Measurements from ENCODE around the gene MED12L. TPM values are rescaled to one million over a fixed set of nuclear protein-coding genes. Genes with fewer than 3 reads are reported as not detected.

The MED12L gene
- total and polyA plus RNA-seq, 9 of the 15 experiments (the other 6 are each of a cell fraction or from before 2014, with no cell fraction given) = not detected

DNA sequence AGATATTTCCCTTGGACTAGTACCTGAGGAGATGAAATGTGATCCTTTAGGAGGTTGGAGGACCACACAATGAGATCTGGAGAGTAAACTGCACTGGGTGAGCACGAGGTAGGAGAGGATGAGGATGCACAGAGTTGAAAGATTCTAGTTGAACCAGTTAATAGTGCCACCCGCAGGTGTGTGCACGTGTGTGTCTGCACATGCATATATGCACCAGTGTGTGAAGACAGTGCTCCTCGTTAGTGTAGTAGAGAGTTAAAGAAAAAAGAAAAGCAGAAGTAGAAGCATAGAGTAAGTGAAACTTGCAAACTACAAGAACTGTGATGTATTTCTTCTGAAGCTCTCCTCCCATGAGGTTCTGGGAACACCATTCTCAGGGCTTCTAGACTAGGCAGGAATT is 8.4 kb downstream of the MED12L start:
- Histone ChIP-seq H3K9me1 (ENCODE audit: control insufficient read depth, insufficient read depth, low read length) (no peaks in the 10 kb centered on the region), H2AFZ (ENCODE audit: low read depth, low read length) (no peak overlapping the region), H3K9me3 (replicated peaks; ENCODE audit: control insufficient read depth, insufficient read depth, low read depth, low read length) (no peaks in the 10 kb centered on the region), H4K20me1 (replicated peaks; ENCODE audit: control insufficient read depth, insufficient read depth, low read length) (no peaks in the 10 kb centered on the region), H3K36me3 (ENCODE audit: control insufficient read depth, insufficient read depth, low read length) (no peaks in the 10 kb centered on the region), H3K9ac (ENCODE audit: insufficient read depth in 1 of 2, low read depth in 2 of 2, low read length in 2 of 2) (no peak overlapping the region), H3K4me1 (replicated peaks in 1 of 2; ENCODE audit: control insufficient read depth in 2 of 2, insufficient read depth in 2 of 2, low read length in 2 of 2) (no peaks in the 10 kb centered on the region), H3K27ac (ENCODE audit: extremely low read depth, low read depth, low read length) (no peak overlapping the region), H3K27me3 (ENCODE audit: control insufficient read depth in 2 of 2, insufficient read depth in 2 of 2, low read length in 2 of 2) (peaks cover 0 to 17% of the 10 kb centered on the region in 2 experiments; a peak in 3 of 5 replicates), H3K4me2 (ENCODE audit: insufficient read depth, low read length) (no peak overlapping the region), H3K4me3 (no peak overlapping the region), H3K79me2 (ENCODE audit: control insufficient read depth, insufficient read depth, low read length) (no peaks in the 10 kb centered on the region)
- DNase-seq (ENCODE audit: extremely low read depth in 1 of 4, low spot score in 3 of 4) (no peak), ATAC-seq (no peak), FAIRE-seq (no peak)
- WGBS (ENCODE audit: insufficient coverage, low coverage, missing lambda C conversion rate) = 0% methylated on average over 4 of the region's 4 CpGs
- in situ Hi-C loops (cut with MboI) = no loop called here
- CTCF ChIA-PET (ENCODE audit: low intra/inter-chr PET ratio) = no interaction called here
- POLR2A ChIA-PET = interaction anchor here (3.5 kb wide), 1 partner anchor 9 kb away, joined by 18 read pairs; no protein-coding TSS in a partner anchor
- no TSS peak for BruUV-seq (replicated peaks)
- intact Hi-C loops (cut with micrococcal nuclease) = no loop called here
- no peak for TF ChIP-seq FOXM1 (IDR thresholded peaks at IDR 0.05; ENCODE audit: low read depth)
- no peak for TF ChIP-seq FOXM1 (CRISPR knock-in tag; IDR thresholded peaks at IDR 0.05; ENCODE audit: low read depth)
- no peak for TF ChIP-seq JUND (IDR thresholded peaks at IDR 0.05; ENCODE audit: borderline replicate concordance, low read depth, low read length)
- no peak for TF ChIP-seq JUND (tag; IDR thresholded peaks at IDR 0.05; ENCODE audit: borderline replicate concordance, low read depth, low read length)
- no peak for TF ChIP-seq CBFA2T2 (conservative IDR thresholded peaks at IDR 0.05)
- no peak for TF ChIP-seq NFXL1 (CRISPR knock-in tag; IDR thresholded peaks at IDR 0.05)
- no peak for TF ChIP-seq HDAC8 (tag; IDR thresholded peaks at IDR 0.05)
- TF ChIP-seq E2F3 (CRISPR knock-in tag; IDR thresholded peaks at IDR 0.05) = no peak
- TF ChIP-seq, protein P1, sequence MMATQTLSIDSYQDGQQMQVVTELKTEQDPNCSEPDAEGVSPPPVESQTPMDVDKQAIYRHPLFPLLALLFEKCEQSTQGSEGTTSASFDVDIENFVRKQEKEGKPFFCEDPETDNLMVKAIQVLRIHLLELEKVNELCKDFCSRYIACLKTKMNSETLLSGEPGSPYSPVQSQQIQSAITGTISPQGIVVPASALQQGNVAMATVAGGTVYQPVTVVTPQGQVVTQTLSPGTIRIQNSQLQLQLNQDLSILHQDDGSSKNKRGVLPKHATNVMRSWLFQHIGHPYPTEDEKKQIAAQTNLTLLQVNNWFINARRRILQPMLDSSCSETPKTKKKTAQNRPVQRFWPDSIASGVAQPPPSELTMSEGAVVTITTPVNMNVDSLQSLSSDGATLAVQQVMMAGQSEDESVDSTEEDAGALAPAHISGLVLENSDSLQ (IDR thresholded peaks at IDR 0.05) = no peak
- TF ChIP-seq, protein P2, sequence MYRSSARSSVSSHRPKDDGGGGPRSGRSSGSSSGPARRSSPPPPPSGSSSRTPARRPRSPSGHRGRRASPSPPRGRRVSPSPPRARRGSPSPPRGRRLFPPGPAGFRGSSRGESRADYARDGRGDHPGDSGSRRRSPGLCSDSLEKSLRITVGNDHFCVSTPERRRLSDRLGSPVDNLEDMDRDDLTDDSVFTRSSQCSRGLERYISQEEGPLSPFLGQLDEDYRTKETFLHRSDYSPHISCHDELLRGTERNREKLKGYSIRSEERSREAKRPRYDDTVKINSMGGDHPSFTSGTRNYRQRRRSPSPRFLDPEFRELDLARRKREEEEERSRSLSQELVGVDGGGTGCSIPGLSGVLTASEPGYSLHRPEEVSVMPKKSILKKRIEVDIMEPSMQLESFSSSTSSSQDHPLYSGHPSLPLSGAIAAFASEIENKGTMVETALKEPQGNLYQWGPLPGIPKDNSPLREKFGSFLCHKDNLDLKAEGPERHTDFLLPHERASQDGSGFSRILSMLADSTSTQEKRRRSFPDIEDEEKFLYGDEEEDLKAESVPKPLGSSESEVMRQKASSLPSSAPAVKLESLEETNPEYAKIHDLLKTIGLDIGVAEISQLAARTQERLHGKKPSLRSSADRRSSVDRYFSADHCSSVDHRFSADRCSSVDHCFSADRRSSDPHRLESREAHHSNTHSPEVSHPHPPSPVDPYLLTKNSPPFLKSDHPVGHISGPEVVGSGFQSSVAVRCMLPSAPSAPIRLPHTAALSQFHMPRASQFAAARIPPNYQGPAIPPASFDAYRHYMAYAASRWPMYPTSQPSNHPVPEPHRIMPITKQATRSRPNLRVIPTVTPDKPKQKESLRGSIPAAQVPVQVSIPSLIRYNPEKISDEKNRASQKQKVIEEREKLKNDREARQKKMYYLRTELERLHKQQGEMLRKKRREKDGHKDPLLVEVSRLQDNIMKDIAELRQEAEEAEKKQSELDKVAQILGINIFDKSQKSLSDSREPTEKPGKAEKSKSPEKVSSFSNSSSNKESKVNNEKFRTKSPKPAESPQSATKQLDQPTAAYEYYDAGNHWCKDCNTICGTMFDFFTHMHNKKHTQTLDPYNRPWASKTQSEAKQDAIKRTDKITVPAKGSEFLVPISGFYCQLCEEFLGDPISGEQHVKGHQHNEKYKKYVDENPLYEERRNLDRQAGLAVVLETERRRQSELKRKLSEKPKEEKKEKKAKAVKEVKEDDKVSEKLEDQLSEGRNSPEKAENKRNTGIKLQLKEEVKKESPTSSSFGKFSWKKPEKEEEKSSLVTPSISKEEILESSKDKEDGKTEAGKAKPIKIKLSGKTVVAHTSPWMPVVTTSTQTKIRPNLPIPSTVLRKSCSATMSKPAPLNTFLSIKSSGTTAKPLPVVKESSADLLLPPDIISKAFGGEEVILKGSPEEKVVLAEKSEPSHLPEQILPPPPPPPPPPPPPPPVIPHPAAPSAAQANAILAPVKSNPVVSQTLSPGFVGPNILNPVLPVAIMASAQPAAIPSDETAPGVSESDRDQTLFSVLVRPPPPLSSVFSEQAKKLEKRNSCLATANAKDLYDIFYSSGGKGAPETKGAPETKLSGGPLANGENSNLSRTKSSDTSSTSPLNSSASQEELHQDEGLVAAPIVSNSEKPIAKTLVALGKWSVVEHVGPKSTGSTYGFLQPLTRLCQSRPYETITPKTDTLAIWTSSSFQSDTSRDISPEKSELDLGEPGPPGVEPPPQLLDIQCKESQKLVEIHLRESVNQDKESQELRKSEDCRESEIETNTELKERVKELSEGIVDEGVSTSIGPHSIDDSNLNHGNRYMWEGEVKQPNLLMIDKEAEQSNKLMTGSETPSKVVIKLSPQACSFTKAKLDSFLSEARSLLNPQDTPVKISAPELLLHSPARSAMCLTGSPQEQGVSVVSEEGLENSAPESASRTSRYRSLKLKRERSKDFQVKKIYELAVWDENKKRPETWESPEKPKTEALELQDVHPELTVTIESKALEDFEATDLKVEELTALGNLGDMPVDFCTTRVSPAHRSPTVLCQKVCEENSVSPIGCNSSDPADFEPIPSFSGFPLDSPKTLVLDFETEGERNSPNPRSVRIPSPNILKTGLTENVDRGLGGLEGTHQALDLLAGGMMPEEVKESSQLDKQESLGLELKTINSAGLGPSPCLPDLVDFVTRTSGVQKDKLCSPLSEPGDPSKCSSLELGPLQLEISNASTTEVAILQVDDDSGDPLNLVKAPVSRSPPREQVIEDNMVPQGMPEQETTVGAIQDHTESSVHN (IDR thresholded peaks at IDR 0.05; ENCODE audit: borderline replicate concordance in 1 of 2, low read depth in 1 of 2) = no peak
- TF ChIP-seq, protein P3, sequence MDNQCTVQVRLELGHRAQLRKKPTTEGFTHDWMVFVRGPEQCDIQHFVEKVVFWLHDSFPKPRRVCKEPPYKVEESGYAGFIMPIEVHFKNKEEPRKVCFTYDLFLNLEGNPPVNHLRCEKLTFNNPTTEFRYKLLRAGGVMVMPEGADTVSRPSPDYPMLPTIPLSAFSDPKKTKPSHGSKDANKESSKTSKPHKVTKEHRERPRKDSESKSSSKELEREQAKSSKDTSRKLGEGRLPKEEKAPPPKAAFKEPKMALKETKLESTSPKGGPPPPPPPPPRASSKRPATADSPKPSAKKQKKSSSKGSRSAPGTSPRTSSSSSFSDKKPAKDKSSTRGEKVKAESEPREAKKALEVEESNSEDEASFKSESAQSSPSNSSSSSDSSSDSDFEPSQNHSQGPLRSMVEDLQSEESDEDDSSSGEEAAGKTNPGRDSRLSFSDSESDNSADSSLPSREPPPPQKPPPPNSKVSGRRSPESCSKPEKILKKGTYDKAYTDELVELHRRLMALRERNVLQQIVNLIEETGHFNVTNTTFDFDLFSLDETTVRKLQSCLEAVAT (IDR thresholded peaks at IDR 0.05) = no peak
- TF ChIP-seq ZNF584 (CRISPR knock-in tag; IDR thresholded peaks at IDR 0.05; ENCODE audit: low read depth) = no peak

Data from K562 (cell line).